Measurements from ENCODE around the gene HOOK2.

HOOK2 gene

DNA sequence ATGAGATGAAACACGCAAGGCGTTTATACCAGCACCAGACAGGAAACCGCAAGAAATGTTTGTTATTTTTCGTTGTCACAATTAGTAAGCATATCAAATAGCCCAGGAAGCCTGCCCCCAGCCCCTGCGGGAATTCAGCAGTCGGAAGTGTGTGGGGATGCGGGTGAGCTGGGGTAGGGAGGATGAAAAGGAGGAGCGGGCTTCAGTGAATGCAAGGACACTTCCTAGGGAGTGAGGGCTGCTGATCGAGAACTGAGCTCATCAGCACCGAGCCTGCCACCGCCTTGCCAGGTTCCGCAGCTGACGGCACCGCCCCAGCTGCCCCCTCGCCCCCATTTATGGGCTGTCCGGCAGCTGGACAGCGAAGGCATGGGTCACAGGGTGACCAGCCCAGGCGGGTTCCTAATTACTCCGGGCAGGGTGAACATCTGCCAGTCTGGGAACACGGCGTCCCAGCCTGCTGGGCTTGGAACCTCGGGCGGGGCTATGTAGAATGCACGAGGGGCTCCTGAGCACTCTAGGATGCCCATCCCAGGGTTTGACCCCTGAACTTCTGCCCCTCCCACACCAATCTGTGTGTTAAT is 25.3 kb downstream of the HOOK2 start:
- TF ChIP-seq, protein P1, sequence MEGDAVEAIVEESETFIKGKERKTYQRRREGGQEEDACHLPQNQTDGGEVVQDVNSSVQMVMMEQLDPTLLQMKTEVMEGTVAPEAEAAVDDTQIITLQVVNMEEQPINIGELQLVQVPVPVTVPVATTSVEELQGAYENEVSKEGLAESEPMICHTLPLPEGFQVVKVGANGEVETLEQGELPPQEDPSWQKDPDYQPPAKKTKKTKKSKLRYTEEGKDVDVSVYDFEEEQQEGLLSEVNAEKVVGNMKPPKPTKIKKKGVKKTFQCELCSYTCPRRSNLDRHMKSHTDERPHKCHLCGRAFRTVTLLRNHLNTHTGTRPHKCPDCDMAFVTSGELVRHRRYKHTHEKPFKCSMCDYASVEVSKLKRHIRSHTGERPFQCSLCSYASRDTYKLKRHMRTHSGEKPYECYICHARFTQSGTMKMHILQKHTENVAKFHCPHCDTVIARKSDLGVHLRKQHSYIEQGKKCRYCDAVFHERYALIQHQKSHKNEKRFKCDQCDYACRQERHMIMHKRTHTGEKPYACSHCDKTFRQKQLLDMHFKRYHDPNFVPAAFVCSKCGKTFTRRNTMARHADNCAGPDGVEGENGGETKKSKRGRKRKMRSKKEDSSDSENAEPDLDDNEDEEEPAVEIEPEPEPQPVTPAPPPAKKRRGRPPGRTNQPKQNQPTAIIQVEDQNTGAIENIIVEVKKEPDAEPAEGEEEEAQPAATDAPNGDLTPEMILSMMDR (IDR thresholded peaks at IDR 0.05), result no peak
- Histone ChIP-seq H3K4me3 (ENCODE audit: low read depth in 1 of 2, low read length in 1 of 2) (no peak overlapping the region), H3K27me3 (peaks cover 57% of the 10 kb centered on the region), H3K27ac (no peak overlapping the region), H3K4me1 (ENCODE audit: control insufficient read depth in 1 of 2, insufficient read depth in 1 of 2, low read depth in 1 of 2, low read length in 1 of 2) (no peaks in the 10 kb centered on the region), H3K36me3 (peaks cover 31% of the 10 kb centered on the region), H3K9me3 (no peaks in the 10 kb centered on the region)

DNA sequence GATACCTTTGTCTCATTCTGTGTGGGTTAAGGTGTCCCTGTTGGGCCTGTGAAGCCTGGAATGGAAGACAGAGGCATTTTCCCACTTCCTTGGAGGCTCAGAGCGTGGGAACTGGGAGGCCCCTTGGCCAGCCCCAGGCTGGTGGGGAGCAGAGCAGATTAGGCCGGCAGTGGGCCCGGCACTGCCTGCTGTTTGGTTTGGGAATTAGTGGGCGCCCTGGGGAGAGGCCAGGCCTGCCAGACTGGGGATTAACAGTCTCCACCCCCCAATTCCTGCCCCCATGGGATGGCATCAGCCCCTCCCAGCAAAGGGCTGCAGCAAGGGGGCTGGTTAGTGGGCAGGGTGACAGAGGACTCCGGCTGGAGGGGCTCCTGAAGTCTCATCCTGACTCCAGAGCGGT is 26.9 kb downstream of the HOOK2 start:
- Histone ChIP-seq H3K9me3 (no peaks in the 10 kb centered on the region), H3K27me3 (peaks cover 43% of the 10 kb centered on the region), H3K36me3 (peaks cover 40% of the 10 kb centered on the region), H3K4me1 (ENCODE audit: control insufficient read depth in 1 of 2, insufficient read depth in 1 of 2, low read depth in 1 of 2, low read length in 1 of 2) (no peaks in the 10 kb centered on the region), H3K4me3 (ENCODE audit: low read depth in 1 of 2, low read length in 1 of 2) (no peak overlapping the region), H3K27ac (no peak overlapping the region)
- TF ChIP-seq, protein P1 (IDR thresholded peaks at IDR 0.05), result no peak

GRCh38 chr19:12745166-12745897 is 30.0 kb downstream of the HOOK2 start:
- peaks cover 45% of the 10 kb centered on the region for H3K36me3 ChIP-seq
- TF ChIP-seq, protein P1 (IDR thresholded peaks at IDR 0.05), result no peak
- no peak overlapping the region for H3K27ac ChIP-seq
- H3K4me1 ChIP-seq (ENCODE audit: control insufficient read depth in 1 of 2, insufficient read depth in 1 of 2, low read depth in 1 of 2, low read length in 1 of 2), result no peaks in the 10 kb centered on the region
- no peaks in the 10 kb centered on the region for H3K9me3 ChIP-seq
- H3K4me3 ChIP-seq (ENCODE audit: low read depth in 1 of 2, low read length in 1 of 2), result no peak overlapping the region
- H3K27me3 ChIP-seq, result peaks cover 12% of the 10 kb centered on the region

DNA sequence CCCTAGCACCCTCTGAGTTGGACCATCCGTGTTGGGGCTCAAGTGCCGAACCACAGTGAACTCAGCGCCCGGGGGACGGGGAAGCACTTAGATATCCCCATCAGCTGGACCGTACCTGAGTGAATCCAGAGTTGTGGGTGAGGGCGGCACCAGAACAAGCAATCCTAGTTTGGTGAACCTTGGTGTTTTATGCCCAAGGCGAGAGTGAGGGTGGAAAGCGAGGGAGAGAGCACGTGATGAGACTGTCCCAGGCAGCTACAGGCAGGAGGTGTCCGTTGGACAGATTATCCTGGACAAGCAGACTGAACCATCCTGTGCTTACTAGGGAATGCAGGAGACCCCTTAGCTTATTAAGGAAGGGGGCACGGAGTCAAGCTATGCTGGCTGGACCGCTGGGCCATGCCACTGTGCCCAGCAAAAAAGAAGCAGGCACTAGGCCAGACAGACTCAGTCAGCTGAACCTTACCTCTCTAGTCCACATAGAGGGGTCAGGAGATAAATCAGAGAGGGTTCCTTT is 37.5 kb downstream of the HOOK2 start:
- H3K4me3 ChIP-seq (ENCODE audit: low read depth in 1 of 2, low read length in 1 of 2), result peak overlapping the region; percentile 85 to 89
- TF ChIP-seq, protein P1 (IDR thresholded peaks at IDR 0.05), result no peak

GRCh38 chr19:12736995-12737834 is 38.1 kb downstream of the HOOK2 start, which contains the start of gene GET3:
Gene GET3 (plus strand): TSS chr19:12737497. CDS start chr19:12737506, 9 bp downstream.
- TF ChIP-seq, protein P1 (IDR thresholded peaks at IDR 0.05), result peak; percentile 35
- H3K4me1 ChIP-seq (ENCODE audit: control insufficient read depth in 1 of 2, insufficient read depth in 1 of 2, low read depth in 1 of 2, low read length in 1 of 2), result peaks cover 42 to 43% of the 10 kb centered on the region in 2 experiments

More for the DNA sequence above, 37.5 kb downstream of the HOOK2 start:
- Histone ChIP-seq H3K27me3 (no peaks in the 10 kb centered on the region), H3K27ac (peak overlapping the region; percentile 71), H3K9me3 (no peaks in the 10 kb centered on the region), H3K4me1 (ENCODE audit: control insufficient read depth in 1 of 2, insufficient read depth in 1 of 2, low read depth in 1 of 2, low read length in 1 of 2) (peaks cover 35 to 37% of the 10 kb centered on the region in 2 experiments), H3K36me3 (peaks cover 6% of the 10 kb centered on the region)

More at GRCh38 chr19:12736995-12737834, 38.1 kb downstream of the HOOK2 start, which contains the start of gene GET3:
- Histone ChIP-seq H3K27me3 (no peaks in the 10 kb centered on the region), H3K27ac (peak within 1 kb of the TSS; percentile 71), H3K36me3 (peaks cover 6% of the 10 kb centered on the region), H3K4me3 (ENCODE audit: low read depth in 1 of 2, low read length in 1 of 2) (peak within 1 kb of the TSS; percentile 85 to 89), H3K9me3 (no peaks in the 10 kb centered on the region)
